Liver (tissue), 3 donors: Measurements from ENCODE around the gene EARS2.

Experiments
- TF ChIP-seq, protein P1 (sequence below): fragments of 150-350 bp; IDR thresholded peaks from 2 replicates; pipeline ENCODE4 v1.5.1; 2017; ENCODE audit warnings: improper control_type of control experiment, low read depth, low read length; ENCODE audit not compliant: missing input control
- TF ChIP-seq, protein P2 (sequence below): IDR thresholded peaks from 2 replicates; pipeline ENCODE4 v1.6.1; 2016; ENCODE audit warnings: antibody characterized with exemption
- TF ChIP-seq, protein P3 (sequence below): IDR thresholded peaks from 2 replicates; pipeline ENCODE4 v1.6.1; 2016; ENCODE audit warnings: antibody characterized with exemption
- donor health status: healthy.
- donor health status: healthy.

DNA sequence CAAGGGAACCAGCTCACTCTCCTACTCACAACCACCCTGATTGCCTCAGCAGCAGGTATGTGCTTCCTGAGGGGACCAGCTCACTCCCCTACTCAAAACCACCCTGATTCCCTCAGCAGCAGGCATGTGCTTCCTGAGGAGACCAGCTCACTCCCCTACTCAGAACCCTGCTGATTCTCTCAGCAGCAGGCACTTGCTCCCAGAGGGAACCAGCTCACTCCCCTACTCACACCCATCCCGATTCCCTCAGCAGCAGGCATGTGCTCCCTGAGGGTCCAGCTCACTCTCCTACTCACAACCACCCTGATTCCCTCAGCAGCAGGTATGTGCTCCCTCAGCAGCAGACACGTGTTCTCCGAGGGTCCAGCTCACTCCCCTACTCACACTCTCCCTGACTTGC lies 78.0 kb downstream of the EARS2 start:
- TF ChIP-seq, protein P1, sequence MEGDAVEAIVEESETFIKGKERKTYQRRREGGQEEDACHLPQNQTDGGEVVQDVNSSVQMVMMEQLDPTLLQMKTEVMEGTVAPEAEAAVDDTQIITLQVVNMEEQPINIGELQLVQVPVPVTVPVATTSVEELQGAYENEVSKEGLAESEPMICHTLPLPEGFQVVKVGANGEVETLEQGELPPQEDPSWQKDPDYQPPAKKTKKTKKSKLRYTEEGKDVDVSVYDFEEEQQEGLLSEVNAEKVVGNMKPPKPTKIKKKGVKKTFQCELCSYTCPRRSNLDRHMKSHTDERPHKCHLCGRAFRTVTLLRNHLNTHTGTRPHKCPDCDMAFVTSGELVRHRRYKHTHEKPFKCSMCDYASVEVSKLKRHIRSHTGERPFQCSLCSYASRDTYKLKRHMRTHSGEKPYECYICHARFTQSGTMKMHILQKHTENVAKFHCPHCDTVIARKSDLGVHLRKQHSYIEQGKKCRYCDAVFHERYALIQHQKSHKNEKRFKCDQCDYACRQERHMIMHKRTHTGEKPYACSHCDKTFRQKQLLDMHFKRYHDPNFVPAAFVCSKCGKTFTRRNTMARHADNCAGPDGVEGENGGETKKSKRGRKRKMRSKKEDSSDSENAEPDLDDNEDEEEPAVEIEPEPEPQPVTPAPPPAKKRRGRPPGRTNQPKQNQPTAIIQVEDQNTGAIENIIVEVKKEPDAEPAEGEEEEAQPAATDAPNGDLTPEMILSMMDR = no peak
- TF ChIP-seq, protein P2, sequence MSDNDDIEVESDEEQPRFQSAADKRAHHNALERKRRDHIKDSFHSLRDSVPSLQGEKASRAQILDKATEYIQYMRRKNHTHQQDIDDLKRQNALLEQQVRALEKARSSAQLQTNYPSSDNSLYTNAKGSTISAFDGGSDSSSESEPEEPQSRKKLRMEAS = no peak
- TF ChIP-seq, protein P3, sequence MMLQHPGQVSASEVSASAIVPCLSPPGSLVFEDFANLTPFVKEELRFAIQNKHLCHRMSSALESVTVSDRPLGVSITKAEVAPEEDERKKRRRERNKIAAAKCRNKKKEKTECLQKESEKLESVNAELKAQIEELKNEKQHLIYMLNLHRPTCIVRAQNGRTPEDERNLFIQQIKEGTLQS = no peak
